Suprapubic skin (tissue), 4 donors: Measurements from ENCODE around the gene FARSA.
"Not testable (repeated sequence)": the region's sequence is repeated elsewhere in the genome, so short reads cannot be mapped to it uniquely, and the experiment has no call there.

Source experiments
- CTCF ChIP-seq, 2 donors: fragments of 200-600 bp in 1 of 2; fragments of 450-650 bp in 1 of 2; sonication (generic) in 1 of 2; IDR thresholded peaks; one replicate each; pipeline ENCODE4 v1.5.1; 2016 to 2019; ENCODE audit warnings: antibody characterized with exemption in 2 of 2, mild to moderate bottlenecking in 1 of 2, moderate library complexity in 1 of 2
- EP300 ChIP-seq: sonication (generic); formaldehyde crosslinking; IDR thresholded peaks from one replicate; pipeline ENCODE4 v1.6.1; 2017; ENCODE audit warnings: antibody characterized with exemption
- POLR2A ChIP-seq, 2 donors: fragments of 450-650 bp; IDR thresholded peaks; one replicate each; pipeline ENCODE4 v1.6.1; 2017; ENCODE audit warnings: antibody characterized with exemption in 2 of 2, mild to moderate bottlenecking in 2 of 2, moderate library complexity in 2 of 2
- POLR2AphosphoS5 ChIP-seq, 3 donors: sonication (generic); formaldehyde crosslinking; IDR thresholded peaks; one replicate each; pipeline ENCODE4 v1.6.1; 2017; ENCODE audit warnings: antibody characterized with exemption in 3 of 3

GRCh38 chr19:12957389-12957952, 24.0 kb upstream of the FARSA start:
- not testable (repeated sequence) for TF ChIP-seq CTCF (IDR thresholded peaks at IDR 0.05); POLR2A (IDR thresholded peaks at IDR 0.05); POLR2AphosphoS5 (IDR thresholded peaks at IDR 0.05); EP300
